ENCODE measurements around the gene MBNL3. TPM values are rescaled to one million over a fixed set of nuclear protein-coding genes. Genes with fewer than 3 reads are reported as not detected.
A peak's percentile ranks its signal among the peaks of the same experiment; 100 is the strongest.

The MBNL3 gene
- total RNA-seq, 1 experiment from 2014 or later: 2.6 TPM

DNA sequence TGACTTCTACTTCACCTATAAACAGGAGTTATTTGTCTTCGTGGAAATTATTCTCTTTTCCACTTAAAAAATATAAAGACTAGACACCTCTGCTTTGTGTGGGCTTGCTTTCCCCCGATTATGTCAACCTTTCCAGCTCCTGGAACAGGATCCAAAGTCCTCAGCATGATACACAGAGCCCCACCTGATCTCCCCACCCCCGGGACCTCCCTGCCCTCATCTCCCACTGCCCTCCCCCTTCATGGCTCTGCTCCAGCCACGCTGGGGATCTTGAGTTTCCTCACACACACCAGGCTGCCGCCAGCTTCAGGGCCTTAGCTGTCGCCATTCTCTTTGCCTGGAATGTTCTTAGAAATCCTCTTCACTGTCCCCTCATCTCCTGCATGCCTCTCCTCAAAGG, 55.3 kb downstream of the MBNL3 start:
- TF ChIP-seq, protein P1, sequence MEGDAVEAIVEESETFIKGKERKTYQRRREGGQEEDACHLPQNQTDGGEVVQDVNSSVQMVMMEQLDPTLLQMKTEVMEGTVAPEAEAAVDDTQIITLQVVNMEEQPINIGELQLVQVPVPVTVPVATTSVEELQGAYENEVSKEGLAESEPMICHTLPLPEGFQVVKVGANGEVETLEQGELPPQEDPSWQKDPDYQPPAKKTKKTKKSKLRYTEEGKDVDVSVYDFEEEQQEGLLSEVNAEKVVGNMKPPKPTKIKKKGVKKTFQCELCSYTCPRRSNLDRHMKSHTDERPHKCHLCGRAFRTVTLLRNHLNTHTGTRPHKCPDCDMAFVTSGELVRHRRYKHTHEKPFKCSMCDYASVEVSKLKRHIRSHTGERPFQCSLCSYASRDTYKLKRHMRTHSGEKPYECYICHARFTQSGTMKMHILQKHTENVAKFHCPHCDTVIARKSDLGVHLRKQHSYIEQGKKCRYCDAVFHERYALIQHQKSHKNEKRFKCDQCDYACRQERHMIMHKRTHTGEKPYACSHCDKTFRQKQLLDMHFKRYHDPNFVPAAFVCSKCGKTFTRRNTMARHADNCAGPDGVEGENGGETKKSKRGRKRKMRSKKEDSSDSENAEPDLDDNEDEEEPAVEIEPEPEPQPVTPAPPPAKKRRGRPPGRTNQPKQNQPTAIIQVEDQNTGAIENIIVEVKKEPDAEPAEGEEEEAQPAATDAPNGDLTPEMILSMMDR (conservative IDR thresholded peaks at IDR 0.05): no peak
- H2BK15ac ChIP-seq (ENCODE audit: low read depth, low read length): no peak overlapping the region
- H3K9me3 Mint-ChIP-seq: no peaks in the 10 kb centered on the region
- no peak overlapping the region for H3T11ph ChIP-seq (ENCODE audit: low read length)
- no peaks in the 10 kb centered on the region for H3K23me2 ChIP-seq (ENCODE audit: insufficient read length, low read depth, low read length, poor library complexity, severe bottlenecking)
- no CpG with 5 or more reads among the region's 6 CpGs for WGBS (ENCODE audit: extremely low coverage, insufficient read length, low lambda C conversion rate)
- H3K79me1 ChIP-seq (ENCODE audit: insufficient read depth, low read depth, low read length, poor library complexity, severe bottlenecking): no peaks in the 10 kb centered on the region
- no peaks in the 10 kb centered on the region for H3K36me3 Mint-ChIP-seq (ENCODE audit: insufficient read depth in 1 of 3, low read depth in 3 of 3)
- H3K9ac ChIP-seq (ENCODE audit: extremely low read depth, insufficient read length, low read length): no peak overlapping the region
- no peaks in the 10 kb centered on the region for H4K20me1 ChIP-seq (ENCODE audit: control insufficient read depth, insufficient read depth, insufficient read length)
- H3K14ac ChIP-seq (ENCODE audit: insufficient read depth, low read length): no peak overlapping the region
- no peak for DNase-seq
- H3K4me1 ChIP-seq (ENCODE audit: insufficient read depth, low read length): peaks cover 4% of the 10 kb centered on the region; the same call in 1 of the 2 replicates
- H3K4me1 Mint-ChIP-seq: peaks cover 13 to 14% of the 10 kb centered on the region in 2 experiments
- H3K79me2 ChIP-seq (ENCODE audit: insufficient read depth, low read length): no peaks in the 10 kb centered on the region
- H3K27ac ChIP-seq (ENCODE audit: insufficient read length, low read depth, low read length): no peak overlapping the region
- H3K9me3 ChIP-seq (ENCODE audit: control insufficient read depth, low read depth, low read length): no peaks in the 10 kb centered on the region
- no peaks in the 10 kb centered on the region for H3K27me3 ChIP-seq (ENCODE audit: insufficient read depth, low read length)
- H3K4me3 Mint-ChIP-seq: no peak overlapping the region
- H2BK120ac ChIP-seq (ENCODE audit: low read depth, low read length, poor library complexity, severe bottlenecking): no peak overlapping the region
- no peak overlapping the region for H3K18ac ChIP-seq (ENCODE audit: insufficient read length, low read depth, low read length)
- no peak overlapping the region for H3K4ac ChIP-seq (ENCODE audit: low read depth, low read length)
- no peak overlapping the region for H2BK12ac ChIP-seq (ENCODE audit: insufficient read length, low read depth, low read length)
- no peak overlapping the region for H4K8ac ChIP-seq (replicated peaks; ENCODE audit: insufficient read length, low read depth, low read length)
- no peaks in the 10 kb centered on the region for H3K27me3 Mint-ChIP-seq (ENCODE audit: low read depth)
- H3K4me2 ChIP-seq (ENCODE audit: insufficient read depth, insufficient read length, low read length): no peak overlapping the region
- H4K5ac ChIP-seq (ENCODE audit: insufficient read length, low read depth, low read length): no peak overlapping the region
- H2BK20ac ChIP-seq (ENCODE audit: low read depth, low read length, poor library complexity, severe bottlenecking): no peak overlapping the region
- H3K56ac ChIP-seq (ENCODE audit: insufficient read length, low read depth, low read length): no peak overlapping the region
- H3K23ac ChIP-seq (ENCODE audit: insufficient read length, low read depth, low read length): no peak overlapping the region
- H4K91ac ChIP-seq (ENCODE audit: insufficient read length, low read depth, low read length): no peak overlapping the region
- no peak overlapping the region for H2BK5ac ChIP-seq (ENCODE audit: insufficient read length, low read length)
- no peak overlapping the region for H2AFZ ChIP-seq (ENCODE audit: low read length)
- H2AK5ac ChIP-seq (ENCODE audit: insufficient read length, low read length): no peak overlapping the region
- H3K27ac Mint-ChIP-seq: peak overlapping the region in 2 of 3 experiments; percentile 30 to 78; a peak in 3 of 7 replicates
